SIG-M5 treated with dmso at 0.1 percent for 504 hours (cell line): Measurements from ENCODE around the gene CABCOCO1.

Source experiments
- DNase-seq: peaks from one replicate; lab custom pipeline; 2025; ENCODE audit not compliant: unreplicated experiment; lab: John Stamatoyannopoulos, UW

Gene CABCOCO1

DNA sequence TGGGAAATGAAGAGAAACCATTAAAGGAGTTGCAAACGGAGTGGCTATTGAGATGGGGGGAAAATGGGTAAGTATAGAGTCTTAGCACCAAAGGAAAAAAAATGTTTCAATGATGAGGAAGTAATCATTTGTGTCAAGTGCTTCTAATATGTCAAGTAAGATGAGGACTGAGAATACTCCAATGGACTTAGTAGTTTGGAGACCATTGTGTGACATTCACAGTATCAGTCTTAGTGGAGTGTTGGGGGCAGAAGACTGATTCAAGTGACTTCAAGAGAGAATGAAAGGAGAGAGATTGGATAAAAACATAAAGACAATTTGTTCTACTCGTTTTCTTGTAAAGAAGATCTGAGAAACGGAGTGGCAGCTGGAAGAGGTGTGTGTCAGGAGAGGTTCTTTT lies 150.2 kb downstream of the CABCOCO1 start:
- no peak for DNase-seq

DNA sequence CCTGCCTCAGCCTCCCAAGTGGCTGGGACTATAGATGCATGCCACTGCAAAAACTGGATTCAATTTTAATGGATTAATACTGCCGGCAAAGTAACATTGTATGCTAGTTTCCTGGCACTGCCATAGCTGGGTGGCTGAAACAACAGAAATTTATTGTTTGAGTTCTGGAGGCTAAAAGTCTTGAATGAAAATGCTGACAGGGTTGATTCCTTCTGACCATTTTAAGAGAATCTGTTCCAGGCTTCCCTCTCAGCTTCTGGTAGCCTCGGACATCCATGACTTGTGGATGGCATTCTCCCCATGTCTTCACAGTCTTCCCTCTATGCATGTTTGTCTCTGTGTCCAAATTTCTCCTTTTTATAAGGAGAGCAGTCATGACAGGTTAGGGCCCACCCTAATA lies 151.4 kb downstream of the CABCOCO1 start:
- no peak for DNase-seq

DNA sequence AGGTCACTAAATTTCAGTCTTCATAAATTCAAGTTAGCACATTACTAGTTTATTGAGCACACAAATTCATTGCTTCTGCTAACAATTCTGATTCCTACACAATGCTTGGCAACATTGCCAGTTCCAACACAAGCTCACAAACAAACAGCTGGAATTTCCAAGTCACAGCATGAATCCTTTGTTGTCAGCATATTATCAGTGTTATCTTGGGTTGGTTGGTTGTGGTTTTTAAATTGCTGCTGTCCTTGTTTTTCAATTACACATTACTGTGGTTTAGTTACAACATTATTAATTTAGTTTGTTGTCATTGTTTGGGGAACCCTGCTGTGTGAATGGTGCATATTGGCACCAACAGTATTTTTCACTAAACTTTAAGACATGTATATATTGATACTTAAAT lies 152.8 kb downstream of the CABCOCO1 start:
- no peak for DNase-seq
